Measurements from ENCODE around the gene ETNK2. TPM values are rescaled to one million over a fixed set of nuclear protein-coding genes. Genes with fewer than 3 reads are reported as not detected.

Gene ETNK2
- total RNA-seq, 1 experiment from 2014 or later, result 21.9 TPM

DNA sequence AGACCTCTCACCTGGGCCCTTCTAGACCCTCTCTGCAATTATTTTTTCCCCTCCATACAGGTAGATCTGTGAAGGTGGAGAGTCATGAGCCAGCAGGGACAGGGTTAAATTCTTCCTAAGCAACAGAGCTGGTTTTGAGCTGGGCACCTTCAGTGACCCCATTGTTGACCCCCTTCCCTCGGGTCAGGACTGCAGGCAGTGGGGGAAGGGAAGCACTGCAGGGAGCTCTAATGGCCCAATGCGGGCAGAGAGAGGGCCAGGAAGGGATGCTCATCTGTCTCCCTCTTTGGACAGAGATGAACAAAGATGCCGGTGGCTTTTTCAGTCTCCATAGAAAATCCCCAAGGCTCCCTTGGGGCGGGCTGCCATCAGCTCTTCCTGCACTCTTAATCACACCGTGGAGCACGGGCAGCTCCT lies 57.5 kb downstream of the ETNK2 start:
- ChIA-PET POLR2A (no interaction called here), CTCF (no interaction called here)
- no peaks in the 10 kb centered on the region; the same call in 1 of the 2 replicates for H3K36me3 ChIP-seq (ENCODE audit: control insufficient read depth, insufficient read depth, low read length)
- Mint-ChIP-seq H3K27ac (ENCODE audit: unreplicated experiment) (no peak overlapping the region), H3K4me1 (ENCODE audit: low read depth, unreplicated experiment) (peaks cover 11% of the 10 kb centered on the region), H3K36me3 (ENCODE audit: insufficient read depth, unreplicated experiment) (no peaks in the 10 kb centered on the region), H3K27me3 (ENCODE audit: insufficient read depth, unreplicated experiment) (no peaks in the 10 kb centered on the region), H3K4me3 (ENCODE audit: unreplicated experiment) (no peak overlapping the region), H3K9me3 (ENCODE audit: unreplicated experiment) (no peaks in the 10 kb centered on the region)
- no peaks in the 10 kb centered on the region for H3K27me3 ChIP-seq (replicated peaks; ENCODE audit: control insufficient read depth, insufficient read depth, low read length)
- no peak for DNase-seq
- H3K4me3 ChIP-seq (ENCODE audit: low read depth, low read length), result no peak overlapping the region
- TF ChIP-seq, protein P1, sequence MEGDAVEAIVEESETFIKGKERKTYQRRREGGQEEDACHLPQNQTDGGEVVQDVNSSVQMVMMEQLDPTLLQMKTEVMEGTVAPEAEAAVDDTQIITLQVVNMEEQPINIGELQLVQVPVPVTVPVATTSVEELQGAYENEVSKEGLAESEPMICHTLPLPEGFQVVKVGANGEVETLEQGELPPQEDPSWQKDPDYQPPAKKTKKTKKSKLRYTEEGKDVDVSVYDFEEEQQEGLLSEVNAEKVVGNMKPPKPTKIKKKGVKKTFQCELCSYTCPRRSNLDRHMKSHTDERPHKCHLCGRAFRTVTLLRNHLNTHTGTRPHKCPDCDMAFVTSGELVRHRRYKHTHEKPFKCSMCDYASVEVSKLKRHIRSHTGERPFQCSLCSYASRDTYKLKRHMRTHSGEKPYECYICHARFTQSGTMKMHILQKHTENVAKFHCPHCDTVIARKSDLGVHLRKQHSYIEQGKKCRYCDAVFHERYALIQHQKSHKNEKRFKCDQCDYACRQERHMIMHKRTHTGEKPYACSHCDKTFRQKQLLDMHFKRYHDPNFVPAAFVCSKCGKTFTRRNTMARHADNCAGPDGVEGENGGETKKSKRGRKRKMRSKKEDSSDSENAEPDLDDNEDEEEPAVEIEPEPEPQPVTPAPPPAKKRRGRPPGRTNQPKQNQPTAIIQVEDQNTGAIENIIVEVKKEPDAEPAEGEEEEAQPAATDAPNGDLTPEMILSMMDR (IDR thresholded peaks at IDR 0.05; ENCODE audit: insufficient read depth in 1 of 2, low read depth in 1 of 2, low read length in 1 of 2, severe bottlenecking in 1 of 2, unreplicated experiment in 1 of 2), result no peak
- no TSS peak for BruUV-seq (replicated peaks)
- H3K4me1 ChIP-seq, result peaks cover 17% of the 10 kb centered on the region
- intact Hi-C loops (cut with micrococcal nuclease; ENCODE audit: unreplicated experiment), result no loop called here
- H3K9me3 ChIP-seq, result no peaks in the 10 kb centered on the region

DNA sequence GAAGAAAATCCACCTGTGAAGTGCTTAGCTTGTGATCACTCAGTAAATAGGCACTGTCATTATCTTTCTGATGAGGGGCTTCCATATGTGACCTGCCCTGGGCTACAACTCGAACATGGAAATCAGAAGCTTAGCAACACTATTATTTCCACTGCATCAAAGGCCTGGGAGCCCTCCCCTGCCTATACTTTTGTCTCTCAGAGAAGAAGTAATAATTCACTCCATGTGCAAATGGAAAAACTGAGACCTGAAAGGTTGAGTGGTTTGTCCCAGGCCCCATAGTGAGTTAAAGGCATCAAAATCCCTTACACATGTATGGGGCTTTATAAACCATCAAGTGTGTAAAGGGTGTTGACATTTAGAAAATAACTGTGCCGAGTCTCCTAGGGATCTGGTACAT lies 58.1 kb downstream of the ETNK2 start:
- H3K9me3 Mint-ChIP-seq (ENCODE audit: unreplicated experiment), result no peaks in the 10 kb centered on the region
- ChIA-PET POLR2A (no interaction called here), CTCF (no interaction called here)
- no peak overlapping the region for H3K4me3 ChIP-seq (ENCODE audit: low read depth, low read length)
- H3K9me3 ChIP-seq, result no peaks in the 10 kb centered on the region
- no peaks in the 10 kb centered on the region for H3K27me3 Mint-ChIP-seq (ENCODE audit: insufficient read depth, unreplicated experiment)
- no peaks in the 10 kb centered on the region; the same call in 1 of the 2 replicates for H3K36me3 ChIP-seq (ENCODE audit: control insufficient read depth, insufficient read depth, low read length)
- no peak overlapping the region for H3K4me3 Mint-ChIP-seq (ENCODE audit: unreplicated experiment)
- DNase-seq, result no peak
- H3K4me1 Mint-ChIP-seq (ENCODE audit: low read depth, unreplicated experiment), result peaks cover 11% of the 10 kb centered on the region
- H3K4me1 ChIP-seq, result peaks cover 17% of the 10 kb centered on the region
- no peaks in the 10 kb centered on the region for H3K27me3 ChIP-seq (replicated peaks; ENCODE audit: control insufficient read depth, insufficient read depth, low read length)
- no peak overlapping the region for H3K27ac Mint-ChIP-seq (ENCODE audit: unreplicated experiment)
- TF ChIP-seq, protein P1 (IDR thresholded peaks at IDR 0.05; ENCODE audit: insufficient read depth in 1 of 2, low read depth in 1 of 2, low read length in 1 of 2, severe bottlenecking in 1 of 2, unreplicated experiment in 1 of 2), result no peak
- no peaks in the 10 kb centered on the region for H3K36me3 Mint-ChIP-seq (ENCODE audit: insufficient read depth, unreplicated experiment)
- no TSS peak for BruUV-seq (replicated peaks)
- intact Hi-C loops (cut with micrococcal nuclease; ENCODE audit: unreplicated experiment), result no loop called here

DNA sequence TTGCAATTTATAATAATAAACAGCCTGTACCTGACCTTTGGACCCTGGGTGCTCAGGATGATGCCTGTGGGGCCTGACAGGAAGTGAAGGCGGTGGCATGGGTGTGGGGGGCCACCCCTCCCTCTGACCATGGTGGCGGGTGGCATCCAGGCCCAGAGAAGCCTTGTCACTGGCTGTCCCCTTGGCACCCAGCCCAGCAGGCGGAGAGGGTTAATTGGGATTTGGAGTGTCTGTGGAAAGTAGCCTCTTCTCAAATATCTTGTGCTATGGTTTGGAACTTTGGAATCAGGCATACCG lies 58.5 kb downstream of the ETNK2 start:
- Mint-ChIP-seq H3K27me3 (ENCODE audit: insufficient read depth, unreplicated experiment) (no peaks in the 10 kb centered on the region), H3K27ac (ENCODE audit: unreplicated experiment) (peak overlapping the region; percentile 44), H3K4me3 (ENCODE audit: unreplicated experiment) (no peak overlapping the region), H3K9me3 (ENCODE audit: unreplicated experiment) (no peaks in the 10 kb centered on the region), H3K4me1 (ENCODE audit: low read depth, unreplicated experiment) (peaks cover 11% of the 10 kb centered on the region), H3K36me3 (ENCODE audit: insufficient read depth, unreplicated experiment) (no peaks in the 10 kb centered on the region)
- ChIA-PET CTCF (no interaction called here), POLR2A (no interaction called here)
- no TSS peak for BruUV-seq (replicated peaks)
- DNase-seq, result no peak
- H3K36me3 ChIP-seq (ENCODE audit: control insufficient read depth, insufficient read depth, low read length), result no peaks in the 10 kb centered on the region; the same call in 1 of the 2 replicates
- no peaks in the 10 kb centered on the region for H3K27me3 ChIP-seq (replicated peaks; ENCODE audit: control insufficient read depth, insufficient read depth, low read length)
- H3K4me1 ChIP-seq, result peaks cover 17% of the 10 kb centered on the region
- intact Hi-C loops (cut with micrococcal nuclease; ENCODE audit: unreplicated experiment), result no loop called here
- no peaks in the 10 kb centered on the region for H3K9me3 ChIP-seq
- TF ChIP-seq, protein P1 (IDR thresholded peaks at IDR 0.05; ENCODE audit: insufficient read depth in 1 of 2, low read depth in 1 of 2, low read length in 1 of 2, severe bottlenecking in 1 of 2, unreplicated experiment in 1 of 2), result no peak
- H3K4me3 ChIP-seq (ENCODE audit: low read depth, low read length), result no peak overlapping the region
